Activated CD4-positive, alpha-beta T cell treated with anti-CD3 and anti-CD28 coated beads for 36 hours (primary cell): Measurements from ENCODE around the gene KRTAP10-4. TPM values are rescaled to one million over a fixed set of nuclear protein-coding genes. Genes with fewer than 3 reads are reported as not detected.
A peak's percentile ranks its signal among the peaks of the same experiment; 100 is the strongest.

Experiments
- ATAC-seq: fragments of 200-7000 bp; cut with Tn5 transposase; one replicate; pipeline ENCODE4 v1.10.0; 2021; ENCODE audit warnings: mild to moderate bottlenecking, moderate library complexity
- CTCF ChIA-PET: fragments of 350-600 bp; sonication (Branson Sonifier 250); formaldehyde crosslinking; loops from one replicate; lab custom pipeline; 2021; ENCODE audit warnings: antibody characterized with exemption; lab: Charles Lee
- POLR2A ChIA-PET: fragments of 350-600 bp; sonication (Branson Sonifier 250); formaldehyde crosslinking; loops from one replicate; lab custom pipeline; 2021; ENCODE audit warnings: antibody characterized with exemption, inconsistent platforms; lab: Charles Lee
- DNase-seq: peaks from one replicate; pipeline ENCODE4 v3.0.0-alpha.2; 2020
- H3K27ac Mint-ChIP-seq: one replicate; pipeline ENCODE4 v1.8.0; 2021; ENCODE audit warnings: mixed read lengths
- H3K27me3 Mint-ChIP-seq: one replicate; pipeline ENCODE4 v1.8.0; 2021; ENCODE audit warnings: mixed read lengths
- H3K36me3 Mint-ChIP-seq: one replicate; pipeline ENCODE4 v1.8.0; 2021; ENCODE audit warnings: low read depth, mixed read lengths
- H3K4me1 Mint-ChIP-seq: one replicate; pipeline ENCODE4 v1.8.0; 2021; ENCODE audit warnings: mixed read lengths
- H3K4me3 Mint-ChIP-seq: one replicate; pipeline ENCODE4 v1.8.0; 2021; ENCODE audit warnings: mild to moderate bottlenecking, moderate library complexity, mixed read lengths
- H3K9me3 Mint-ChIP-seq: one replicate; pipeline ENCODE4 v1.8.0; 2021; ENCODE audit warnings: low read depth, mixed read lengths
- intact Hi-C, 2 experiments: fragments of 100-400 bp; cut with DNase I in 1 of 2; cut with micrococcal nuclease in 1 of 2; formaldehyde crosslinking; loops; one replicate each; pipeline versions ENCODE4 v1.14.2 to v1.15.1; 2022 to 2024; cut with DNase I, micrococcal nuclease
- total RNA-seq, 2 experiments: library from RNA; stranded (reverse); gene quantifications; one replicate each; pipeline ENCODE4 v1.2.3, GENCODE V29; 2021

The KRTAP10-4 gene
- total RNA-seq, 2 experiments from 2014 or later, result not detected

- POLR2A ChIA-PET, result no interaction called here
- no peaks in the 10 kb centered on the region for H3K4me1 Mint-ChIP-seq
- no peak overlapping the region for H3K27ac Mint-ChIP-seq
- H3K27me3 Mint-ChIP-seq, result no peaks in the 10 kb centered on the region
- H3K36me3 Mint-ChIP-seq, result no peaks in the 10 kb centered on the region
- DNase-seq, result peak; percentile 2
- H3K9me3 Mint-ChIP-seq, result no peaks in the 10 kb centered on the region
- ATAC-seq, result no peak
- intact Hi-C loops, result no loop called here
- CTCF ChIA-PET, result interaction anchor here (0.7 kb wide), 1 partner anchor 12 kb away, joined by 3 read pairs; no protein-coding TSS in a partner anchor
- H3K4me3 Mint-ChIP-seq, result no peak overlapping the region
These were observed 43.2 kb upstream of the KRTAP10-4 start for GRCh38 chr21:44530221-44530902.

GRCh38 chr21:44530903-44531605 is 42.5 kb upstream of the KRTAP10-4 start:
- Mint-ChIP-seq H3K27me3 (no peaks in the 10 kb centered on the region), H3K4me3 (no peak overlapping the region), H3K9me3 (no peaks in the 10 kb centered on the region), H3K4me1 (no peaks in the 10 kb centered on the region), H3K36me3 (no peaks in the 10 kb centered on the region), H3K27ac (no peak overlapping the region)
- CTCF ChIA-PET, result interaction anchor here (0.7 to 0.8 kb wide), 2 partner anchors 12 to 212 kb away, joined by 3 read pairs; no protein-coding TSS in a partner anchor
- no peak for DNase-seq
- intact Hi-C loops, result no loop called here
- POLR2A ChIA-PET, result interaction anchor here (0.6 kb wide), 1 partner anchor 75 kb away, joined by 3 read pairs; no protein-coding TSS in a partner anchor
- no peak for ATAC-seq

DNA sequence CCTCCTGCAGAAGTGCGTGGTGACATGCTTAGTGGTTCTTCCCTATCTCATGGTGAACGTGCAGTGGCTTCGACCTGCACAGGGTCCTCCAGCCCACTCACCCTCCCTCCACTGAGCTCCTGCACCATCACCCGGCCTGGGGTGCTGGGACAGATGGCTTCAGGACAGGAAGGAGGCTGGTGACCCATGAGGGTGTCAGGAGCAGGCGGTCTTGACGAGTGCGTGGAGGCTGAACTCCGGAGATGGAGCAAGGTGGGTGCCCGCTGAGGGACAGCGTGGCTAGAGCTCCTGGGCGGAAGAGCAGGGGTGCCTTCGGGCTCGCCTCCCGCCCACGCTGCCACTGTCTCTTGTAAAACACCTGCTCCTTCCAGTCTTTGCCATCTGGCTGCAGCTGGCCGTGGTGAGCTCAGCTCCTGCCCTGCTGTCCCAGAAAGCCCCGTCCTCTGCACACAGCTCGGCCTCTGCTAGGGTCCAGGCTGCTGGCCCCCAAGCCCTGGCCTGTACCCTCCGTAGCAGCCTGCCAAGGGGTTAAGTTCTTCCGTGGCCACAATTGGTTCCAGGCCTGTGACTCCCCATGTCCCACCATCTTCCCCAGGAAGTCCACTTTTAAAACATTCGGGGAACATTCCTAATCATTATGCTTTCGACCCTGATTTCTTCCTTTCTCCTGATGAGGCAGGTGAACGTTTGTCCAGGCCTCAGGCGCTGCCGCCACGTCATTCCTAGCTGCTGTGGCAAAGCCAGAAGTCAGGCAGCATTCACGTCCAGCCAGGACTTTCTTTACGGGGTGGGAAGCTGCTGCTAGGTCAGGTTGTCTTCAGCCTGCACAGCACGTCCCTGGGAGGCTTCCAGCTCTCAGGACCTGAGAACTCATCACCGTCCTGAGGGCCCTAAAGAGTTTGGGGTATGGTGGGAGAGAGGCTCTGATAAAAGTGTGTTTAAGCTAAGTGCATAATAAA is 41.6 kb upstream of the KRTAP10-4 start:
- intact Hi-C loops, result no loop called here

DNA sequence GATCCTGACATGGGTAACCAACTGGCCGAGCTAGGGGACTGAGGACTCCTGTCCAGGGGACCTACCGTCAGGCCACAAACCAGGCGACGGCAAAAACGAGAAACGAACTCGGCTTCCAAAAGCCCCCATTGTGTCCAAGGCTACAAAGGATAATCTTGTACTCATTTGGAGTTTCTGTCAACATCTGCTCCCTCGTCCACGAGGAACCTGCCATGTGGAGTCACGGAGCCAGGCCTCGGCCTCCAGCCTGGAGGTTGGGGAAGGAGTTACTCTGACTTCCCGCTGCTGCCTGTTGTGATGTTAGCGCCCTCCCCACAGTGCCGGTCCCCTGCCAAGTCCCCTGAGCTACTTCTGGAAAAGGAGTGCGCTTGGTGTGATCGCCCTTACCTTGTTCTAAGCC is 40.8 kb upstream of the KRTAP10-4 start:
- no peak overlapping the region for H3K4me3 Mint-ChIP-seq
- H3K9me3 Mint-ChIP-seq, result no peaks in the 10 kb centered on the region
- H3K27ac Mint-ChIP-seq, result no peak overlapping the region
- H3K36me3 Mint-ChIP-seq, result no peaks in the 10 kb centered on the region
- no peaks in the 10 kb centered on the region for H3K4me1 Mint-ChIP-seq
- intact Hi-C loops, result no loop called here
- ChIA-PET CTCF (interaction anchor here (0.6 kb wide), 1 partner anchor 208 kb away, joined by 3 read pairs; no protein-coding TSS in a partner anchor), POLR2A (no interaction called here)
- no peak for DNase-seq
- ATAC-seq, result no peak
- no peaks in the 10 kb centered on the region for H3K27me3 Mint-ChIP-seq

More for the DNA sequence above, 41.6 kb upstream of the KRTAP10-4 start:
- CTCF ChIA-PET, result interaction anchor here (0.6 to 0.8 kb wide), 4 partner anchors 16 to 211 kb away, joined by 3 read pairs; no protein-coding TSS in a partner anchor
- Mint-ChIP-seq H3K36me3 (no peaks in the 10 kb centered on the region), H3K4me3 (no peak overlapping the region), H3K9me3 (no peaks in the 10 kb centered on the region), H3K4me1 (no peaks in the 10 kb centered on the region), H3K27ac (no peak overlapping the region), H3K27me3 (no peaks in the 10 kb centered on the region)
- no peak for ATAC-seq
- POLR2A ChIA-PET, result interaction anchor here (0.6 kb wide), 1 partner anchor 76 kb away, joined by 3 read pairs; no protein-coding TSS in a partner anchor
- DNase-seq, result peak; percentile 1

DNA sequence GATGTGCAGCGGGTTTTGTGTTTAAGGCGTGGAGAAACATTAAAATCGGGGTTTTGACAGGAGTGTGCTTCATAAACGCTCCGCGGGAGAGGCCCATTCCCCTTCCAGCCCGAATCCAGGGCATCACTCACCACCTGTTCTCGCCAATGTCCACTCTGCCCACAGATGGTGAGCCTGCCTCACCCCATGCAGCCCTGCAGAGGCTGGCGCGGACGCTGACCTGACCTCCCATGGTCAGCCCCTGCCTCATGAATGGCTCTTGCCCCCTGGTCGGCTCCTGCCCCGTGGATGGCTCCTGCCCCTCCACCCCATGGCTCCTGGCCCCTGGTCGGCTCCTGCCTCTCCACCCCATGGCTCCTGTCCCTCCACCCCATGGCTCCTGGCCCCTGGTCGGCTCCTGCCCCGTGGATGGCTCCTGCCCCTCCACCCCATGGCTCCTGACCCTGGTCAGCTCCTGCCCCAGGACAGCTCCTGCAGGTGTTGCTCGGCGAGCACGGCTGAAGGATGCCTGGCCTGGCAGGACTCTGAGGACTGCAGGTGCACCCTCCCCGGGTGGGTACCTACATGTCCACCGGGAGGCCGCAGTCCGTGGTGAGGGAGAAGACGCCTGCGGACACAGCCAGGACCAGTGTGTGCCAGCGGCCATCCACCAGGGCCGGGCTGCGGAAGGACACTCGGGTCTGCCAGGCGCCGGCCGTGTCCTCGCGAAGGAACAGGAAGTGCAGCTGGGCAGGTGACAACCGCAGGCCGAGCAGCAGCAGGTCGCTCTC is 40.2 kb upstream of the KRTAP10-4 start:
- ChIA-PET POLR2A (no interaction called here), CTCF (no interaction called here)
- Mint-ChIP-seq H3K27ac (no peak overlapping the region), H3K4me3 (no peak overlapping the region), H3K36me3 (no peaks in the 10 kb centered on the region), H3K27me3 (no peaks in the 10 kb centered on the region), H3K4me1 (no peaks in the 10 kb centered on the region), H3K9me3 (no peaks in the 10 kb centered on the region)
- ATAC-seq, result no peak
- intact Hi-C loops, result no loop called here
- DNase-seq, result no peak

DNA sequence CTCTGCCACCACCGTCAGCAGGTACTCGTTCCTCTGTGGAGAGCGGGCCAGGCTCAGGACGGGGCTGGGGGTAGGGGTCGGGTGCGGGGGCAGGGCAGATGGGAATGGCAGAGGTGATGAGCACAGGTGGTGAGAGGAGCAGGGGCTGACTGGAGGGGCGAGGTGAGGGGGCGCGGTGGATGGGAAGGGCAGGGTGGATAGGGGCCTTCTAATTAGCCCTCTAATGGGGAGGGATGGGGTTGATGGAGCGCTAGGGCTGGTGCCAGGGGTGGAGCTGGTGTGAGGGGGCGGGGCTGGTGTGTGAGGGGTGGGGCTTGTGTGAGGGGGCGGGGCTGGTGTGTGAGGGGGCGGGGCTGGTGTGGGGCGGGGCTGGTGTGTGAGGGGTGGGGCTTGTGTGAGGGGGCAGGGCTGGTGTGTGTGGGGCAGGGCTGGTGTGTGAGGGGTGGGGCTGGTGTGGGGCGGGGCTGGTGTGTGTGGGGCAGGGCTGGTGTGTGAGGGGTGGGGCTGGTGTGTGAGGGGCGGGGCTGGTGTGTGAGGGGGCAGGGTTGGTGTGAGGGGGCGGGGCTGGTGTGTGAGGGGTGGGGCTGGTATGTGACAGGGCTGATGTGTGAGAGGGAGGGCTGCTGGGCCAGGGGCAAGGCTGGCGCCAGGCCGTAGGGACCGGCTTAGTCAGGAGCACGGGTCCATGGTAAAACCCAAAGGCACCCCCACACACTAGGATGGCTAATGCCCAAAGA is 39.5 kb upstream of the KRTAP10-4 start:
- DNase-seq, result peak; percentile 19
- intact Hi-C loops, result loop anchor here in 1 of 2 experiments (1.0 kb wide), 1 partner anchor 79 kb away; the partner anchor contains the start of gene LRRC3
- ATAC-seq, result no peak
- POLR2A ChIA-PET, result no interaction called here
- Mint-ChIP-seq H3K27ac (no peak overlapping the region), H3K36me3 (no peaks in the 10 kb centered on the region), H3K4me1 (no peaks in the 10 kb centered on the region), H3K9me3 (no peaks in the 10 kb centered on the region), H3K4me3 (no peak overlapping the region), H3K27me3 (no peaks in the 10 kb centered on the region)
- CTCF ChIA-PET, result no interaction called here

- Mint-ChIP-seq H3K4me1 (no peaks in the 10 kb centered on the region), H3K4me3 (no peak overlapping the region), H3K27ac (no peak overlapping the region), H3K9me3 (no peaks in the 10 kb centered on the region), H3K27me3 (no peaks in the 10 kb centered on the region), H3K36me3 (no peaks in the 10 kb centered on the region)
- intact Hi-C loops, result loop anchor here in 1 of 2 experiments (1.0 kb wide), 1 partner anchor 79 kb away; the partner anchor contains the start of gene LRRC3
- DNase-seq (peak; percentile 22), ATAC-seq (peak; percentile 49)
- CTCF ChIA-PET, result interaction anchor here (1.0 kb wide), 1 partner anchor 23 kb away, joined by 3 read pairs; no protein-coding TSS in a partner anchor
- POLR2A ChIA-PET, result no interaction called here
These were observed 38.8 kb upstream of the KRTAP10-4 start for GRCh38 chr21:44534688-44535087.

GRCh38 chr21:44535963-44536362 is 37.6 kb upstream of the KRTAP10-4 start:
- H3K27ac Mint-ChIP-seq, result no peak overlapping the region
- intact Hi-C loops, result no loop called here
- no peak for ATAC-seq
- ChIA-PET CTCF (interaction anchor here (1.9 kb wide), 1 partner anchor 11 kb away, joined by 7 read pairs; no protein-coding TSS in a partner anchor), POLR2A (interaction anchor here (0.6 kb wide), 1 partner anchor 123 kb away, joined by 3 read pairs; no protein-coding TSS in a partner anchor)
- H3K4me3 Mint-ChIP-seq, result no peak overlapping the region
- no peaks in the 10 kb centered on the region for H3K36me3 Mint-ChIP-seq
- no peaks in the 10 kb centered on the region for H3K27me3 Mint-ChIP-seq
- no peaks in the 10 kb centered on the region for H3K4me1 Mint-ChIP-seq
- no peak for DNase-seq
- H3K9me3 Mint-ChIP-seq, result no peaks in the 10 kb centered on the region

DNA sequence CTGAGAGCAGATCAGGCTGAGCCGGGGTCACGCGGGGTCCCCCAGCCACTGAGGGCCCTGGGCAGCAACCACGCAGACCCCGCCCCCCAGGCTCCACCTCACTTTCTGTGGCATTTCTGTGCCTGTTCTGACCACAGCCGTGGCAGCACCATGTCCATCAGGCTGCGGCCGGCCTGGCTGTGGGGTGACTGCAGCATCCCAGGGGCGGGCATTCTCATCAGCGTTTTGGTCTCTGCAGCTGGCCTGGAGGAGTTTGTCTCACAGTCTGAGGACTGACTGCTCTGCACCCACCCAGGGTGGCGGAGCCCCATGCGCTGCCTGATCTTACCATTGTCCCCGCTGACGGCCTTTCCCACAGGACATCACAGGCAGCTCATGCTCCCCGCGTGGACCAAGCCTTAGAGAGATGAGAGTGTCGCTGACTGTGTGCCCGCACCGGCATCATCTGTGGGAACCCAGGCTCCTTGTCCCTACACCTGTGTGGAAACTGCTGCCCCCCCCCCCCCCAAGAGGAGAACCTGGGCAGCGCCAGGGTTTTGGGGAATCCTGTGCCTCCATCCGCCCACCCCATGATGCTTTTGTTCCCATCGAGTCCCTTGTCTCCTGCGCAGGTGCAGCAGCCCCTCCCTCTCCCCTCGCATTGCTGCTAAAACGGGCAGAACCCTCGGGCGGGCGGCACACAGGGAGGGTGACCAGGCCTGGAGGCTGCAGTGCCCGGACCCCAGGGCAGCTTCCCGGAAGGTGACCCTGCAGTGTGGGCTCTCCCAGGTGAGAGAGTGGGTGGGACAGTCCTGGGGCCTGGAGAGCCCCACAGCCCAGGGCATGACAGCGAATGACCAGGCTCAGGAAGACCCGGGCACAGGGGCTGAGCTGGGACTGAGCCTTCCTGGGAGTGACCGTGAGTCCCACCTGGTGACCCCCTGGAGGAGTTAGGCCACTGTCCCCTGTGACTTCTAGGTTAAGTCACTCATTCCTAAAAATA is 35.3 kb upstream of the KRTAP10-4 start:
- DNase-seq (no peak), ATAC-seq (no peak)
- Mint-ChIP-seq H3K4me3 (no peak overlapping the region), H3K27ac (no peak overlapping the region), H3K27me3 (no peaks in the 10 kb centered on the region), H3K9me3 (no peaks in the 10 kb centered on the region), H3K4me1 (no peaks in the 10 kb centered on the region), H3K36me3 (no peaks in the 10 kb centered on the region)
- intact Hi-C loops, result no loop called here
- CTCF ChIA-PET, result no interaction called here
- POLR2A ChIA-PET, result no interaction called here
